Hematopoietic multipotent progenitor cell (in vitro differentiated cells): Measurements from ENCODE around the gene ZPBP. TPM values are rescaled to one million over a fixed set of nuclear protein-coding genes. Genes with fewer than 3 reads are reported as not detected.
"Not testable (repeated sequence)": the region's sequence is repeated elsewhere in the genome, so short reads cannot be mapped to it uniquely, and the experiment has no call there.

Source experiments
- DNase-seq, 3 donors: peaks; one replicate each; pipeline ENCODE4 v3.0.0-alpha.2; 2011 to 2015; ENCODE audit warnings: low read depth in 2 of 3, low spot score in 2 of 3
- total RNA-seq: library from RNA; depleted of rRNA; stranded (reverse); fragments of >200 nt; gene quantifications from one replicate; pipeline ENCODE4 v1.2.3, GENCODE V29; 2012

ZPBP gene
- total RNA-seq, 1 donor = 0.81 TPM

DNA sequence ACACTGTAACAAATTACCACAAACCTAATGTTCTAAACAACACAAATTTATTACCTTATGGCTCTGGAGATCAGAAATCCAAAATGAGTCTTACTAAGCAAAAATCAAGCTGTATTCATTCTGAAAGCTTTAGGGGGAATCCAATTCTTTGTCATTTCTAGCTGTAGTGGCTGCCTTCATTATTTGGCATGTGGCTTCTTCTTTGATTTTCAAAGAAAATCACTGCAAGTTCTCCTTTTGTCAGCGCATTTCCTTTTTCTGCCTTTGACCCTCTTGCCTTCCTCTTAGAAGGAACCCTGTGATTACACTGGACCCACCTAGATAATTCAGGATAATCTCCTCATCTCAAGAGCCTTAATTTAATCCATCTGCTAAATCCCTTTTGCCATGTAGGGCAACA, 36.9 kb downstream of the ZPBP start:
- no peak for DNase-seq

DNA sequence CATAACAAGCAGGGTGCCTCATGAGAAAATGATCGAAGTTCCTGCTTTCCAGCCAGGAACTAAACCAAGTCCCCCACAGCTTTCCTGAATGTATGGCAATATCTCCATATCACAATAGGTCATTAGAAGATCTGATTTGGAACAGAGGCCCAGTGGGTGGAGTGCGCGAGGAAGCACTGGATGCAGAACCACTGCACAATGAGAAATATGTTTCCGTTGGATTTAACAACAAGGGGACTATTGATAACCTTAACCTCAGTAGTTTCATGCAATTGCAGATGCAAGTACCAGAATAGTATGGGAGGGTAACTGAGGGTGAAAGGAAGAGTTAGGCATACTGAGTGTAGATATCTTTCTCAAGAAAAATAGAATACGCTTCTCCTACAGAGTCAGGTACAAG, 45.3 kb downstream of the ZPBP start:
- no peak for DNase-seq

DNA sequence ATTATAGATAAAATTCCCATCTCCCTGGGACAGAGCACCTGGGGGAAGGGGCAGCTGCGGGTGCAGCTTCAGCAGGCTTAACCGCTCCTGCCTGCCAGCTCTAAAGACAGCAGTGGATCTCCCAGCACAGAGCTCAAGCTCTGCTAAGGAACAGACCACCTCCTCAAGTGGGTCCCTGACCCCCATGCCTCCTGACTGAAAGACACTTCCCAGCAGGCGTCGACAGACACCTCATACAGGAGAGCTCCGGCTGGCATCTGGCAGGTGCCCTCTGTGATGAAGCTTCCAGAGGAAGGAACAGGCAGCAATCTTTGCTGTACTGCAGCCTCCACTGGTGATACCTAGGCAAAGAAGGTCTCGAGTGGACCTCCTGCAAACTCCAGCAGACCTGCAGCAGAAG, 51.9 kb downstream of the ZPBP start:
- not testable (repeated sequence) for DNase-seq

DNA sequence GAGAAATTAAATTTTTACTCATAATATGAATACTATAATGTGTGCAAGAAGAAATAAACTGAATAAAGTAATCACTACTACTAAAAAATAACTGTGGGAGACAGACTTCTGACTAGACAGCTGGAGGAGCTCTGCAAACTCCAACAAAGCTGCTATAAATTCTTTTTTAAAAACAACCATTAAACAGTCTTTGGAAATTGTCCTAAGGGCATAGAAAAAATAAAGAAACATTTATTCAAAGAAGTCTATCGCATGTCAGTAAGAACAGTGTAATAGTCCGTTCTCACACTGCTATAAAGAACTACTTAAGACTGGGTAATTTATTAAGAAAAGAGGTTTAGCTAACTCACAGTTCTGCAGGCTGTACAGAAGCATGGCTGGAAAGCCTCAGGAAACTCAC, 56.0 kb downstream of the ZPBP start:
- DNase-seq = no peak

DNA sequence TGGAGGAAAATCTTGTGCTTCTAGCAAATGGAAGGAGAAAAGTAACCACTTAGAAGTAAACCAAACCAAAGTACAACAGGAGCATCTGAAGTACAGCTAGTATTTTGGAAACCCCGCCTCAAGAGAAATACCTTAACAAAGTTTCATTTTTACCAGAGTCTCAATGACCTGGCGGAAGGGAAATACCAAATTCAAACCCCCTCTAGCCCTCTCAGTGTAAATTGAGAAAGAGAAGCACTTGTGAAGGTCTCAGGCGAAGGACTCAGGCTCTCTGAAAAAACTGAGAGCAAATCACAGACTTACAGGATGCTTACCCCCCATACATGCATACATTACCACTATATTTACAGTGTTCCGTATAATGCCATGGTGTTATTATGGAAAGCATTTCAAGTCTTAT, 70.1 kb downstream of the ZPBP start:
- no peak for DNase-seq

DNA sequence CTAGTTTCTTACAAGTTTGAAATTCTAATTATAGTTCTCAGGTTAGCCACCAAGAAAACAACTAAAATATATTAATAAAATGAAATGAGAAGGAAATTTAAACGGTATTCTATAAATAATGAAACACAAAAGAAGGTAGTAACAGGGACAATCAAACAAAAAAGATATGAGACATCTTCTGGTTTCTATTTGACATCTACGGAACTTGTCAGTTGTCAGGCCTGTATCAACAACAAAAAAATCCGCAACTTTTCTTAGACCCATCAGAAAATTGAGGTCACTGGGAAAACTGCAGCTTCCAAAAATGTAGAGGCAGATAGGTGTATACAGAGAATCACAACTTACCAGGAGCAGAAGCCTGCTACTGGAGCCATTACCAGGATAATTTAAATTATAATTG, 70.6 kb downstream of the ZPBP start:
- no peak for DNase-seq

DNA sequence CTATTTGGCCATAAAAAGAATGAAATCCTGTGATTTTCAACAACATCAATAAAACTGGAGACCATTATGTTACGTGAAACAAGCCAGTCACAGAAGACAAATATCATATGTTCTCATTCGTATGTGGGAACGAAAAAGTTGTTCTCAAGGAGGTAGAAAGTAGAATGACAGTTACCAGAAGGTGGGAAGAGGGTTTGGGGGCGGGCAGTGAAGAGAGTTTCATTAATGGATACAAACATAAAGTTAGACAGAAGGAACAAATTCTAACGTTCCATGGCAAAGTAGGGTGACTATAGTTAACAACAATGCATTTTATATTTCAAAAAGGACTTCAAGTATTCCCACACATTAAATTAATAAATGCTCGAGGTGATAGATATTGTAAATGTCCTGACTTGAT, 97.4 kb downstream of the ZPBP start:
- no peak for DNase-seq

DNA sequence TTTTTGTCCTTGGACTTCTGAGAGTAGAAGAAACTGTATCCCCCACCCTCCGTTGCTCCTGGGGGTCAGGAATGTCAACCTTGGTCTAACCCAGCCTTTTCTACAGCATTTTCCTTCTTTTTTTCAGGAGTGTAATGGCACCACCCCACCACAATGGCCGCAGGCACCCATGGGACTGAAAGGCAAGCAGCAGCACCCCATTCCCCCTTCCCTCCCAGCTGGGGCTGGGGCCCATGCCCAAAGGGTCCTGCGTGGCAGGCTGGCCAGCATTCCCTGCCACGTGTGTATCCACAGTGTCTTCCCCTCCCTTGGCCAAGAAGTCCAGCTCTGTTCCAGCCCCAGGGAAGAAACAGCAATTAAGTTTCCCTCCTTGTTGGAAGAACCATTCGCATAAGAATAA, 106.9 kb downstream of the ZPBP start:
- no peak for DNase-seq

DNA sequence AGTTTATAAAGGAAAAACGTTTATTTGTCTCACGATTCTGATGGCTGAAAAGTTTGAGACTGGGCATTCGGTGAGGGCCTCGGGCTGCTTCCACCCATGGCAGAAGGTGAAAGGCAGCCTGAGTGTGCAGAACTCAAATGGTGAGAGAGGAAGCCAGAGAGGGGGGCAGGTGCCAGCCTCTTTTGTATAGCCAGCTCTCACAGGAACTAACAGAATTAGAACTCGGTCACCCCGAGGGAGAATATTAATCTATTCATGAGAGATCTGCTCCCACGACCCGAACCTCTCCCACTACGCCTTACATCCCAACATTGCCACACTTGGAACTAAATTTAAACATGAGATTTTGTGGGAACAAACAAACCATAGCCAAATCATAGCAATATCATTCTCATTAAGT, 112.6 kb downstream of the ZPBP start:
- no peak for DNase-seq

DNA sequence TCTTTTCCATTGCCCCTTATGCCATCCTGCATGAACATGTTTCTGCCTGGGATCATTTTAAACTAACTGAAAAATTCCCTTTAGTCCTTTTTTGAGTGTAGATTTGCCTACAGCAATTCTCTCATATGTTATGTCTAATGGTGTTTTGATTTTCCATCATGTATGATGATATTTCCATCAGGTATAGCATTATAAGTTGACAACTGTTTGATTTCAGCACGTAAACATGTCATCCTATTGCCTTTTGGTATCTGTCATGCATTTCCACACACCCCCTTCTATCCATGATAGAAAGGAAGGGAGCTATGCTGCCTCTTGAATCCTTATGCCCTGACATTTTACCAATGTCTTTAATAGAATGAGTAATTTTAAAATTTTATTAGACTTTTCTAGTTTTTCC, 116.8 kb downstream of the ZPBP start:
- DNase-seq = no peak

DNA sequence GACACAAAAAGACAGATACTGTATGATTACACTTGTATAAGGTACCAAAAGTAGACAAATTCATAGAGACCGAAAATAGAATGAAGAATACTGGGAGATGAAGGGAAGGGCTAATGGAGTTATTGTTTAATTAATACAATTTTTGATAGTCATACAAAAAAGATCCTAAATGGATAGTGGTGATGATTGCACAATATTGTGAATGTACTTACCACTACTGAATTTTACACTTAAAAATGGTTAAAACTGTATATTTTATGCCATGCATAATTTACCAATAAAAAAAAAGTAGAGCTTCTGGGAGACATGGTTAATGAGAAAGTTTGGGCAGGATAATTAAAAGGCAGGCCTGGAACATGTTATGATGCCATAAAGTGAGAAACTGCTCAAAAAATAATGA, 119.0 kb downstream of the ZPBP start:
- DNase-seq = no peak

DNA sequence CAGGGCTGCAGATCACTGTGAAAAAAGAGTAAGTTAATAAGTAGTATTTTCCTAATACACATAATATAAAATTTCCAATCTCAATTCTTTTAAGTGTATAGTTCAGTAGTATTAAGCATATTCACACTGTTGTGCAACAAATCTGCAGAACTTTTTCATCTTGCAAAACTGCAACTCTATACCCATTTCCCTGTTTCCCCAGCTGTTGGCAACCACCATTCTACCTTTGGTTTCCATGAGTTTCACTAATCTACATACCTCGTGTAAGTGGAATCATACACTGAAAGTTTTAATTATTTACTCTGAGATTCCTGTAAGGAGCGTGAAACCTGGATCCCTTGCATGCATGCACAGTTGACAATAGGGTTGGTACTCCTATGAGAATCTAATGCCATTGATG, 155.4 kb downstream of the ZPBP start:
- no peak for DNase-seq

DNA sequence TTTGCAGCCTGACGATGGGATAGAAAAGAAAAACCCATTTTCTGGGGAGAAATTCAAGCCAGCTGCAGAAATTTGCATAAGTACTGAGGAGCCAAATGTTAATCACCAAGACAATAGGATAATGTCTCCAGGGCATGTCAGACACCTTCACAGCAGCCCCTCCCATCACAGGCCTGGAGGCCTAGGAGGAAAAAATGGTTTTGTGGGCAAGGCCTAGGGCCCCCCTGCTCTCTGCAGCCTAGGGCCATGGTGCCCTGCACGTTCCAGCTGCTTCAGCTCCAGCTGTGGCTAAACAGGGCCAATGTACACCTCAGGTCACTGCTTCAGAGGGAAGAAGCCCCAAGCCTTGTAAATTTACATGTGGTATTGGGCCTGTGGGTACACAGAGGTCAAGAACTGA, 161.4 kb downstream of the ZPBP start:
- DNase-seq = no peak

DNA sequence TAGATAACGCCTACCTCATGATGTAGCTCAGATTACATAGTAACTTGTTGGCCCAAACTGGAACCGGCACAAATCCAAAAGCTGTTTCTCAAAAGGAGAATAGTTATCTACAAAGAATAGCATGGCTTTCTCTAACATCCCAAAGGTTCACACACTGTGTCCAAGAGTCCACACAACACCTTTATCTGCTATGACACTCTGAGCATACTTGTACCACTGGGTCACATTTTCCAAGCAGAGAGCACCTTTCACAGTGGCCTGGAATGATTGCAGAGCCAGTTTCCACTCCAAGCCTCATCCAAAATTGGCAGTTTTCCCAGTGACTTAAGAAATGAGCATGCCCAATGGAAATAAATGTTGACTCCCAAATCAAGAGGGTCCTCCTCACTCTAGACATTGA, 164.3 kb downstream of the ZPBP start:
- no peak for DNase-seq

DNA sequence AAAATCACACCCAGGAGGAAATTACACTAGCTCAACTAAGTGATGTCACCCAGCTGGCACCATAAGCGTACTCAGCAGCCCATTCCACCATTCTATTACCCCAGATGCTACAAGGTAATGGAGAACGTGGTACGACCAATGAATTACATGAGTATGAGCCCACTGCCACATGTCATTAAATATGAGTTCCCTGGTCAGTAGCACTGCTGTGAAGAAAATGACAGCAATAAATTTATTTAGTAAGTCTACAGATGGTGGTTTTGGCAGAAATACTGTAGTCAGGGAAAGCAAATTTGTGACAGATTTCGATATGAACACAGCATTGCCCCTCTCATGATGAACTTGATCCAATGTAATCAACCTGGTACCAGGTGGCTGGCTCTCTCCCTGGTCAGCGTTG, 165.4 kb downstream of the ZPBP start:
- no peak for DNase-seq

DNA sequence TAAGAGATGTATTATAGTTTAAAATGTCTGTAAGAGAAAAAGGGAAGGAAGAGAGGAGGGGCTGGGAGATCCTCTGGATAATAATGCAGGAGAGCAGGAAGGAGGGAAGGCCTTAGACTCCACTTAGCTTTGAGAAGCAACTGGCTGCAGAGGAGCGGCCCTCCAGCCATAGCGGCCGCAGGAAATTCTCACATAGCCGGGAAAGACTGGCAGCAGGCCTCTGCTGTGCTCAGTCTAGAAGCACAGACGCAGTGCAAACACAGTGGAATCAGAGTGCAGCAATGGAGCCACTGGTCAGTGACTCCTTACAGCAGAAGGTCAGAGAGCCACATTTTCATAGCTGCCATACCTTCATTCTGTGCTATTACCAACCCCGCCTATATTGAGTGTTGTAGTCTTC, 166.3 kb downstream of the ZPBP start:
- no peak for DNase-seq

DNA sequence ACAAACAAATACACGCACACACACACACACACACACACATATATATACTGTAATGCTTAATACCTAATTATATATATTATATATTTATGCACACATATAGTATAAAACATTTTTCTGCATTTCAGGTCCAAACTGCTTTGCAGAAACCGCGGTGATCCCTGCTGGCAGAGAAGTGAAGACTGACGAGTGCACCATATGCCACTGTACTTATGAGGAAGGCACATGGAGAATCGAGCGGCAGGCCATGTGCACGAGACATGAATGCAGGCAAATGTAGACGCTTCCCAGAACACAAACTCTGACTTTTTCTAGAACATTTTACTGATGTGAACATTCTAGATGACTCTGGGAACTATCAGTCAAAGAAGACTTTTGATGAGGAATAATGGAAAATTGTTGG, 181.1 kb downstream of the ZPBP start:
- DNase-seq = no peak

DNA sequence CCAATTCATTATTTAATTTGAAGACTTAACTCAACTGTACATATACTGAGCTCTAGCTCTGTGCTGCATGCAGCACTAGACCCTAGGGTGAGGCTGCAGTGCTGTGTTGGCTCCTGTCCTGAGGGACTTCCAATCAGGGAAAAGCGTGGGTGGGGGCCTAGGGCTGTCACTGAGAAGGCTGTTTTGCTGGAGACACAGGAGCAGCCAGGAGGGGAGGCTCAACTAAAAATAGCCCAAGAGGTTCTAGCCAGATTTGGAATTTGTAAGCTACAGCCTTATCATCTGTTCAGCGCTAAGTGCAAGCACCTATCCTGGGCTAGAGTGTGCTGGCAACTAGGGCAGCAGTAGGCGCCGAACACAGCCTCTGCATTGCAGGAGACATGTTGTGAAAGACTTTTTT, 198.5 kb downstream of the ZPBP start:
- no peak for DNase-seq

DNA sequence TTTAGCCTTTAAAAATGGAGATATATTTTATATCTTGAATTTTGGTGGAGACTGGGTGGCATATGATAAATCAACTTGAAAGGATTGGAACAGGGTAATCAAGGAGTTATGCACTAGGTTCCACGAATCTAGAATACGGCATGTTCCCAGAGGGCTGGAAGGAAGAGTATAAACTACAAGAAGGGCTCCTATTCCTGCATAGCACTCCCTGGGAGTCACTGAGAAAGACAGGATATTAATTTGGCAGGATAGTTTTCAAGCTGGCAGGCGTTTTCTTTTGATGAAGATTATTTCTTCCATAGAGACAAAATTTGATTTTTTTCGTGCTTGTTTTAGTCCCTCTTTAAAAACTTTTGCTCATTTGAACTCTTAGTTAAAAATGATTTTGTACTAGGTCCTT, 199.9 kb downstream of the ZPBP start:
- DNase-seq = no peak

DNA sequence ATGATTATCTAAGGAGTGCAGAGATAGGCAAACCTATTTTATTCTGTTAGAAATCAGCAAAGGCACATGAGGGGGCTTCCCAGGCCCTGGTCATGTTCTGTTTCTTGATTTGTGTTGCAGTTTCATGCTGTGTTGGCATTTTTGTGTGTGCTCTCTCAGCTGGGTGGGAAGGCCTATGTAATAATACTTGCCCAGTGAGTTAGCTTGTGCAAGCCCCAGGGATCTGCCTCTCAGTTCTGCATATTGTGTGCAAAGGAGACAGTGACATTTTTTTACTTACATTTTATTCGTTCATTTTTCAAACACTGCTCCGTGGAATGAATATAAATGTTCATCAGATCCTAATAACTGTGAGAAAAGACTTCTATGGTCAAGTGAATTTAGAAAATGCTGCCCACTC, 200.6 kb downstream of the ZPBP start:
- DNase-seq = no peak
